GM21786 (cell line): Measurements from ENCODE around the gene THADA.
A peak's percentile ranks its signal among the peaks of the same experiment; 100 is the strongest.
"Not testable (repeated sequence)": the region's sequence is repeated elsewhere in the genome, so short reads cannot be mapped to it uniquely, and the experiment has no call there.

ENCODE experiments used
- ATAC-seq: cut with Tn5 transposase; IDR thresholded peaks from one replicate; pipeline ENCODE4 v1.9.1; 2021; ENCODE audit not compliant: unreplicated experiment

THADA gene

GRCh38 chr2:43605079-43605655, 9.3 kb upstream of the THADA start:
- no peak for ATAC-seq

GRCh38 chr2:43604674-43605073, 8.8 kb upstream of the THADA start:
- no peak for ATAC-seq

GRCh38 chr2:43600596-43600995, 4.8 kb upstream of the THADA start:
- ATAC-seq, result not testable (repeated sequence)

GRCh38 chr2:43594875-43595274, 963 bp downstream of the THADA start:
- ATAC-seq, result no peak

- ATAC-seq, result no peak
These were observed 2.6 kb downstream of the THADA start for GRCh38 chr2:43593254-43593653.

- no peak for ATAC-seq
These were observed 3.4 kb downstream of the THADA start for GRCh38 chr2:43592443-43592842.

- no peak for ATAC-seq
These were observed 10.1 kb downstream of the THADA start for GRCh38 chr2:43585708-43586107.

GRCh38 chr2:43579275-43579981, 16.4 kb downstream of the THADA start:
- ATAC-seq, result no peak

- no peak for ATAC-seq
These were observed 18.6 kb downstream of the THADA start for GRCh38 chr2:43576981-43577892.

GRCh38 chr2:43572244-43572643, 23.6 kb downstream of the THADA start:
- no peak for ATAC-seq

GRCh38 chr2:43569921-43570320, 25.9 kb downstream of the THADA start:
- peak; percentile 73 for ATAC-seq

GRCh38 chr2:43568228-43568627, 27.6 kb downstream of the THADA start:
- no peak for ATAC-seq

- ATAC-seq, result no peak
These were observed 29.4 kb downstream of the THADA start for GRCh38 chr2:43566461-43566729.

GRCh38 chr2:43563679-43564078, 32.2 kb downstream of the THADA start:
- ATAC-seq, result no peak

GRCh38 chr2:43560231-43560547, 35.6 kb downstream of the THADA start:
- ATAC-seq, result no peak

GRCh38 chr2:43559391-43560230, 36.2 kb downstream of the THADA start:
- peak; percentile 92 for ATAC-seq

- no peak for ATAC-seq
These were observed 38.6 kb downstream of the THADA start for GRCh38 chr2:43557196-43557595.

GRCh38 chr2:43556256-43556655, 39.6 kb downstream of the THADA start:
- no peak for ATAC-seq

- no peak for ATAC-seq
These were observed 42.4 kb downstream of the THADA start for GRCh38 chr2:43553341-43553855.

- no peak for ATAC-seq
These were observed 43.8 kb downstream of the THADA start for GRCh38 chr2:43551990-43552389.

GRCh38 chr2:43548381-43548780, 47.5 kb downstream of the THADA start:
- ATAC-seq, result not testable (repeated sequence)
